GM19099 (cell line): ENCODE measurements around the gene SERGEF.

Experiments used
- POLR2A ChIP-seq: IDR thresholded peaks from 3 replicates; pipeline ENCODE4 v1.6.1; 2011; ENCODE audit warnings: low read depth; ENCODE audit not compliant: insufficient read length; ENCODE audit errors: extremely low read depth

Gene SERGEF

GRCh38 chr11:17782603-17783337 lies 230.1 kb downstream of the SERGEF start:
- TF ChIP-seq POLR2A, result no peak

- TF ChIP-seq POLR2A, result no peak
These were observed 230.7 kb downstream of the SERGEF start for GRCh38 chr11:17782145-17782544.

- no peak for TF ChIP-seq POLR2A
These were observed 231.2 kb downstream of the SERGEF start for GRCh38 chr11:17781626-17782025.

- TF ChIP-seq POLR2A, result no peak
These were observed 231.6 kb downstream of the SERGEF start for GRCh38 chr11:17781221-17781620.

GRCh38 chr11:17780668-17781067 lies 232.2 kb downstream of the SERGEF start:
- TF ChIP-seq POLR2A, result no peak

GRCh38 chr11:17779861-17780594 lies 232.8 kb downstream of the SERGEF start:
- TF ChIP-seq POLR2A, result no peak

- TF ChIP-seq POLR2A, result no peak
These were observed 233.6 kb downstream of the SERGEF start for GRCh38 chr11:17778956-17779860.

GRCh38 chr11:17778352-17778751 lies 234.5 kb downstream of the SERGEF start:
- no peak for TF ChIP-seq POLR2A

- no peak for TF ChIP-seq POLR2A
These were observed 235.1 kb downstream of the SERGEF start for GRCh38 chr11:17777738-17778091.

GRCh38 chr11:17777086-17777737 lies 235.6 kb downstream of the SERGEF start:
- no peak for TF ChIP-seq POLR2A

GRCh38 chr11:17776212-17776875 lies 236.5 kb downstream of the SERGEF start:
- TF ChIP-seq POLR2A, result no peak

GRCh38 chr11:17775507-17776211 lies 237.2 kb downstream of the SERGEF start:
- no peak for TF ChIP-seq POLR2A

GRCh38 chr11:17775035-17775348 lies 237.9 kb downstream of the SERGEF start:
- no peak for TF ChIP-seq POLR2A
